Nucleus accumbens (tissue), 56 donors: ENCODE results near the gene EFCAB5.
"Not testable (repeated sequence)": the region's sequence is repeated elsewhere in the genome, so short reads cannot be mapped to it uniquely, and the experiment has no call there.

ENCODE experiments used
- DNase-seq, 56 donors: peaks; one replicate each; lab custom pipeline; 2025; lab: John Stamatoyannopoulos, UW

EFCAB5 gene

DNA sequence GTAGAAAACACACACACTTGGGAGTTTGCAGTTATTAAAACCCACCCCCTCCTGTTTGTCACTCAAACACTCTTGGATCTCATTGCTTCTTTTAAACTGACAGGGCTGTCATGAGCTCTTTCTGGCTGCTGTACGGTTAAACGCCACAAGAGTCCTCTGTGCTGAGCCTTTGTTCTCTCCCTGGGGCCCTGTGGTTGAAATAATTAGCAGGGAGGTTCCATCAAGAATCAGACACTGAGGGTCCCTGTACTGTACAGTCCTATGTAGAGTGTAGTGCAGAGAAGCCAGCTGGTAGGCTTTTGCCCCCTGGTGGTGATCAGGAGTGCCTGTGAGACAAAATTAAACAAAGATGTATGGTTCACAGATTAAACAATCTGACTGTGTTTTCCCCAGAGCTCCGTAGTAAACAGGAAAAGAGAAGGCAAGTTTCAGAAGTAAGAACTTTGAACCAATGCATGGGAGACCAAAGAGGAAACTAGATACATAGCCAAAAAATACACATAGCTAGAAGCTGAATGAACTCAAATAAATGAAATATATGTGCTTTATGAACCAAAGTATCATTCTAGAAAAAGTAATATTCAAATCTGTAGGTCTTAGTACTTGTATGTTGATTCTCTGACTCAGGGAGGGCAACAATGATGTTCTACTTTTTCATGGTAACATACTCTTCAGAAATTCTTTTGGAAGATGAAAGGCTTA is 10.1 kb upstream of the EFCAB5 start:
- DNase-seq: peak in 53 of 56 donors; percentile 10 to 91 (median 73)

DNA sequence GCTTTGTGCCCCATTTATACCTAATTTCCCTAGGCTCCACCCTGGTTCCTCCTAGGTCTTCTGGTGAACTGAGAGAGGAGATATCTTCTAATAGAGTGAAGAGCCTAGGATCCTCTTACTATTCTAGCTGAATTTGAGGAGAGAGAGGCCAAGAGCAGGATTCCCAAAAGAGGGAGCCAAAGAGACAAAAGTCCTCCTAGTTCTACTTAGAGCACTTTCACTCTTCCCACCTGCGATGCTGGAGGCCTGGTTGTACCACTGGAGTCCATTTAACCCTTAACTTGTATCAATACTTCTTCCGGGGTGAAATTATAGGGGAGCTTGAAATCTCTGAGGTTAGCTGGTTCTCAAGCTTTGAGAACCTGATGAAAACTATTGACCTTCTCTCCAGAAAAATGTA is 8.1 kb upstream of the EFCAB5 start:
- DNase-seq: peak in 4 of 56 donors; percentile 1 to 13 (median 8)

DNA sequence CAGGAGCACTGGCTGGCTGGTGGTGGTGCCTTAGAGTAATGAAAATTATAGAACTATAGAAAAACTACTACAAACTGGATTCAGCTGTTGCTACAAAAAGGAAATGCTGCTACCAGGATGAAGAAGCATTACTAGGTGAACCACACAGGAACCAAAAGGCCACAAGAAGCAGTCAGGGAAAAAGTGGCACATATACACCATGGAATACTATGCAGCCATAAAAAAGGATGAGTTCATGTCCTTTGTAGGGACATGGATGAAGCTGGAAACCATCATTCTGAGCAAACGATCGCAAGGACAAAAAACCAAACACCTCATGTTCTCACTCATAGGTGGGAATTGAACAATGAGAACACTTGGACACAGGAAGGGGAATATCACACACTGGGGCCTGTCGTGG is 5.5 kb upstream of the EFCAB5 start:
- DNase-seq: not testable (repeated sequence)

DNA sequence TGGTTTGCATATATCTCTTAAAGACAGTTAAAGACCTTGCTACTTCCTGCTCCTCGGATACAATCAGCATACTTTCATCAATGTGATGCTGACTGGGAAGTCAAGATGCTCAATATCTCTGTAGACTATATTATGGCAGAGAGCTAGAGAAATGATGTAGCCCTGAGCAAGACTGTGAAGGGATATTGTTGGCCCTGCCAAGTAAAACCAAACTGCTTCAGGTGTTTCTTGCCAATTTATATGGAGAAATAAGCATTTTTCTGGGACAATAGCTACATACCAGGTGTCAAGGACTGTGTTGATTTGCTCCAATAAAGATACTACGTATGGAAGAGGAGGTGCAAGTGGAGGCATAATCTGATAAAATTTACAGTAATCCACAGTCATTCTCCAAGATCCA is 4.7 kb upstream of the EFCAB5 start:
- no peak for DNase-seq

DNA sequence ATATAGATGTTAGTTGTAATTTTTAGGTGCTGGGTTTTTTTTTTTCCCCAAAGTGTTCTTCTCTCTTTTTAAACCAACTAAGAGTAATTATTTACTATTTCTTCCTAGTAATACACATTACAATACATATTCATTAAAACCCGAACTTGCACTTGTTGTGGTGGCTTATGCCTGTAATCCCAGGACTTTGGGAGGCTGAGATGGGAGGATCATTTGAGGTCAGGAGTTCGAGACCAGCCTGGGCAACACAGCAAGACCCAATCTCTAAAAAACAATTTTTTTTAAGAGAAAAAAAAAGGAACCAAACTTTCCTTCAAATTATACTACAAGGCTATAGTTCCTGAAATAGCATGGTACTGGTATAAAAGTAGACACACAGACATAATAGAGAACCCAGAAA is 3.8 kb downstream of the EFCAB5 start:
- DNase-seq: no peak

DNA sequence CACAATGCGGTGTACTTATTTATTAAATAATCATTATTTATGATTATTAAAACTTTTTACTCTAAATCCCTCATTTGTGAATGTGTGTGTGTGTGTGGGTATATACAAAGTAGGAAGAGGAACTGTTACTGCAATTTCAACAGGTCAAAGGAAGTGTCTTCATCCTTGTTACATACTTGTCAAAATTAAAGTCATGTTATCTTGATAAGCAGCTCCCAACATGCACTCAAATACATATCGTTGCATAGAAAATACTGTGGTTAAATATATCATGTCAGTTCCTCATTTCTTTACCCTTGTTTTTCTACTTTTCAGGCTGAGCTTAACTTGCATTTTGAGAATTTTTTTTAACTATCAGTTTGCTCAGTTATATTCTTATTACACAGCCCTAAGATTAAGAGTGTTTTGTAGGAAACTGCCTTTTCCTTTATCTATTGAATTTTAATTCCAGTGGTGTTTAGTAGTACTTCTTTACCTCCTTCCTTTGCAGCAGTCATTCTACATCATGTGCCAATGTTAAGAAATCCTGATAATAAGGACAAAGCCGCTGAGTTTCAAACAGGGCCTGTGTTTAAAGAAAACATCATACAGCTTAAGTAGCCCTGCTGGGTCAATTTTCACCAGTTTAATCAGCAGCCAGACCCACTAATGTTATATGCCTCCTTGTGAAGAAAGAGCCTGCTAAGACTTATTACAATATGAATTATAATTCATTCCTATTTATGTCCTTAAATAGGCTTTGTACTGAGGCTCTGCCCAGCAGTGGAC is 7.2 kb downstream of the EFCAB5 start:
- no peak for DNase-seq

DNA sequence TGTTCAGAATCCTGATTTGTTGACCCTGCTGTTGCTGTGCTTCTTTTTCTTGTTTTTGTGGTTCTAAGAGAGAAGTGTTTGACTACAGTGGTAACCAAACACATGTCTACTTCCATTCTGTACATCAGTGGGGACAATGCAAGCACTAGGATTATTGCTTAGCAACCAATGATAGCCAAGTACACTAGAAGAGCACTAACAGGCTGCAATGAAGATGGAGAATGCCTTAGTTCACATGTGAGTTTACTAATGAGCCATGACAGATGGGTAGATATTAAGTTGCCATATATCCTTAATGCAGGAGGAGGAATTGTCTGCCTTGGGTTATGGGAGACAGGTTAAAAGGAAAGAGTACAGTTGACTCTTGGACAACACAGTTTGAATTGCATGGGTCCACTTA is 8.3 kb downstream of the EFCAB5 start:
- no peak for DNase-seq

DNA sequence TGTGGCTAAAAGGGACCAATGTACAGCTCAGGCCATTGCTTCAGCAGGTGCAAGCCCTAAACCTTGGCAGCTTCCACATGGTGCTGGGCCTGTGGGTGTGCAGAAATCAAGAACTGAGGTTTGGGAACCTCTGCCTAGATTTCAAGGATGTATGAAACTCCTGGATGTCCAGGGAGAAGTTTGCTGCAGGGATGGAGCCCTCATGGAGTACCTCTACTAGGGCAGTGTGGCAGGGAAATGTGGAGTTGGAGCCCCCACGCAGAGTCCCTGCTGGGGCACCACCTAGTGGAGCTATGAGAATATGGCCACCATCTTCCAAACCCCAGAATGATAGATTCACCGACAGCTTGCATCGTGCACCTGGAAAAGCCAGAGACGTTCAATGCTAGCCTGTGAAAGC is 13.0 kb downstream of the EFCAB5 start:
- DNase-seq: no peak

DNA sequence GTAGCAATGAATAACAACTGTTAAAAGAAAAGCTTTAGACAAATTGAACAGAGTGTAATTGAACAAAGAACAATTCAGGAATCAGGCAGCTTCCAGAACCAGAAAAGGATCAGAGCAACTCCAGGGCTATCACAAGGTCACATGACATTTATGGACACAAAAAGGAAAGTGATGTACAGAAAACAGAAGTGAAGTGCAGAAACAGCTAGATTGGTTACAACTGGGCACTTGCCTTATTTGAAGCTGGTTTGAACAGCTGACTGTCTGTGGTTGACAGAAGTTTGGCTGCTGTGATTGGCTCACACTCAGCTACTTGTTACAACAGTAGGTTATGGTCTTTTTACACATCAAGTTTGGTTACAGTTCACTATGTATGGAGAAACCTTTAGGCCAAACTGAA is 14.8 kb downstream of the EFCAB5 start:
- no peak for DNase-seq

DNA sequence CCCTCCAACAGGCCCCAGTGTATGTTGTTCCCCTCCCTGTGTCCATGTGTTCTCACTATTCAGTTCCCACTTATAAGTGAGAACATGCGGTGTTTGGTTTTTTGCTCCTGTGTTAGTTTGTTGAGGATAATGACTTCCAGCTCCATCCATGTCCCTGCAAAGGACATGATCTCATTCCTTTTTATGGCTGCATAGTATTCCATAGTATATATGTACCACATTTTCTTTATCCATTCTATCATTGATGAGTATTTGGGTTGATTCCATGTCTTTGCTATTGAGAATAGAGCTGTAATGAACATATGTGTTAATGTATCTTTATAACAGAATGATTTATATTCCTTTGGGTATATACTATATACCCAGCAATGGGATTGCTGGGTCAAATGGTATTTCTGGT is 16.1 kb downstream of the EFCAB5 start:
- not testable (repeated sequence) for DNase-seq

DNA sequence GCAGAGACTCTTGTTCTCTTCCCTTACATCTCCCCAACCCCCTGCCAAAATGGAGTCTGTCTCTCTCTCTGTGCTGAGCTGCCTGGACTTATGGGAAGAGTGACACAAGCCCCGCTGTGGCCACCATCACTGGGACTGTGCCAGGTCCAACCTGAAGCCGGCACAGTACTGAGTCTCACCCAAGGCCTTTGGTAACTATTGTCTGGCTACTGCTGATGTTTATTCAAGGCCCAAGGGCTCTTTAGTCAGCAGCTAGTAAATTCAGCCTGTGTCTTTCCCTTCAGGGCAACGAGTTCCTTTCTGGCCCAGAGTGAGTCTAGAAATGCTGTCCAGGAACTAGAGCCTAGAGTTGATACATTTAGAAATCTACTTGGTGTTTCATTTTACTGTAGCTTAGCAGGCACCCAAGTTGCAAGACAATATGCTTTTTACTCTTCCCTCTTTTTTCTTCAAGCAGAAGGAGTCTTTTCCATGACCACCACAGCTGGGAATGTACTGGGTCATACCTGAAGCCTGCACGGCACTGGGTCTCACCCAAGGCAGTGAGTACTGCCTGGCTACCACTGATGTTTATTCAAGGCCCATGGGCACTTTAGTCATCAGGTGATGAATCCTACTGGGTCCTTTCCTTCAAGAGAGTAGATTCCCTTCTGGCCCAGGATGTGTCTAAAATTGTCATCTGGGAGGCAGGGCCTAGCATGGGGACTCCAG is 17.7 kb downstream of the EFCAB5 start:
- DNase-seq: no peak

DNA sequence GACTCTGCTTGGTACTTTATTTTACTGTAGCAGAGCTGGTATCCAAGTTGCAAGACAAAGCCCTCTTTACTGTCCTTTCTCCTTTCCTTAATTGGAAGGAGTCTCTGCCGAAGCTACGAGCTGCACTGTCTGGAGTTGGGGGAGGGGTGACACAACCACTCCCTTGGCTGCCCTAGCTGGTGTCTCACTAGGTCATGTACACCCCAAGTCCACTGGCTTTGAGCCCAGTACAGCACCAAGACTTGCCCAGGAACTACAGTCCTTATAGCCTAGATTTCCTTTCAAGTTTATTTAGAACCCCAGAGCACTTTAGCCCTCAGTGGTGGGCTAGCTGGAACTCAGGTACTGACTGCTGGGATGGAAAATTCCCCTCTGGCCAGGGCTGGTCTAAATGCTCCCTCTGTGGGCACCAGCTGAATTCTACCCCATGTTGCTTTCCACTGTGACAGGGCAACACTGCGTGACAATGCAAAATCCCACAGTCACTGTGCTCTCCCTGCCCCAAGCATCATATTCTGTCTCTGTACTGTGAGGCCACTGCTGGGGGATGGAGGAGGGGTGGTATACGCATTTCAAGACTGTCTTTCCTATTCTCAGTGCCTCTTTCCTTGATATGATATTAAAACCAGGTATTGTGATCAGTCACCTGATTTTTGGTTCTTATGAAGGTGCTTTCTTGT is 18.4 kb downstream of the EFCAB5 start:
- no peak for DNase-seq

DNA sequence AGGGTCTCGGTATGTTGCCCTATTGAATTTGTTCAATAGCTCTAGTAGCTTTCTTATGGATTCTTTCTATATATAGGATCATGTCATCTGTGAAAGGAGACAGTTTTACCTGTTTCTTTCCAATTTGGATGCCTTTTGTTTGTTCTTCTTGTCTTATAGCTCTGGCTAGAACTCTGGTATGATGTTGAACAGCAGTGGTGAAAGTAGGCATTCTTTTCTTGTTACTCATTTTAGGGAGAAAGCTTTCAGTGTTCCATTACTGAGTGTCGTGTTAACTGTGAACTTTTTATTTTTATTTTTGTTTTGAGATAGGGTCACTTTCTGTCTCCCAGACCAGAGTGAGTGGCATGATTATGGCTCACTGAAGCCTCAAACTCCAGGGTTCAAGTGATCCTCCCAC is 21.2 kb downstream of the EFCAB5 start:
- DNase-seq: no peak

DNA sequence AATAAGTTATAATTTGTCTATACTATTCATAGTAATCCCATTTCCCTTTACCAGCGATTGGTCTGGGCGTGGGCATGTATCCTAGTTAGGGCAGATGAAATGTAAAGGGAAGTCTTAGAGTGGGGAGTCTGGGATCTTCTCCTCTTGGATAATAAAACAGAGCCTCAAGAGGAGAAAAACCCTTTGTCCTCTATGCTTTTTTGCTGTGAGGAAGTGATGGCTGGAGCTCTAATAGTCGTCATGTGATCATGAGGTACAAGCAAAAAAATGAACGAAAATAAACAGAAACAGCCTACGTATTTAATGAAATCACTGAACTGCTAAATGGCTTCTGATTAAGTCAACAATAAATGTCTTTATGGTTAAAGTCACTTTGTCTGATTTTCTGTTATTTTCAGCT is 26.8 kb downstream of the EFCAB5 start:
- DNase-seq: no peak

DNA sequence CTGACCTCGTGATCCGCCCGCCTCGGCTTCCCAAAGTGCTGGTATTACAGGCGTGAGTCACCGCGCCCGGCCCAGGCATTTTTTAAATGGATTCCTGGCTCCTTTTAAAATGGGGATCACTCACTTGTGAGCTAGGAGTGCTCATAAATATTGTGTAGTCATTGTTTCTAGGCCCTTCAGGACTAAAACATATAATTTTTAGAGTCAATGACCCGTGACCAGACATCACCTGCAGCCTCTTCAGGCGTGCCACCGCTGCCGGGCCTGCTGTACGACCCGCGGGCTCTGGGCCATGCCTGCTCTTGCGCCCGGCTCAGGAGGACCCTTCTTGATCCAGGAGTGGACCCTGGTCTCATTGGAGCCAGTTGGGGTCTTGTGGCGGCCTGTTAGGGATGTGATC is 30.8 kb downstream of the EFCAB5 start:
- no peak for DNase-seq

DNA sequence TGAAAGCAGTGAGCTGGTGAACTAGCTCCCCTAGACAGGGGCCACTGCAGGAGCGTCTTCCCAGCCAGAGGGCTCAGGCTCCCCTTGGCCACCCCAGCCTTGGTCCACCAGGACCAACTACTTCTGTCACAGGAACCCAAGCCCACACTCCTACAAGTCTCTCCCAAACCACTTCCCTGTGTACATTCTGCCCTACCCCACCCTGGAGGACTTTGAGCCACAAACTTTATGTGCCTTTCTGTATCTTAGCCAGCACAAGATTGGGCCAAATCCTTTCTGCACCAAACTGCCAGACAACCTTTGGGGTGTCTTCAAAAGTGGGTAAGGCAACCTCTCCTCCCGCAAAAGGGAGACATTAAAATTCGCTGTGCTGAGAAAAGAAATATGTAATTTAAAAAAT is 31.6 kb downstream of the EFCAB5 start:
- DNase-seq: no peak

DNA sequence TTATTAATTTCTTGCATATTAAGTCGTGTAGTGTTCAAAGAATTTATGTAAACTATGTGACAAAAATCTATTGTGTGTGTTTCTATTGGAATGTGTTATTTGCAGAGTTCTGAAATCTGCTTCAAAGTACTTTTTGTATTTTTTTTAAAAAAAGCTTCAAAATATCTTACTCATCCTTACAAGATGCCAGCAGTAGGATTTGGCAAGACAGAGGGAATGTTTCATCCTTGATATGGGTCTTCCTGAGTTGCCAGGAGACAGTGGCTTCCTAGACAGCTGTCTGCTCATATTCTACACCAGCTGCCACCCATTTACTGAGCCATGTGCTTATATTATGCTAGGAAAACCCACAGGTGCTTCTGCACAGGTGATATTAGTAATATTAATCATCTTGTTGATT is 36.4 kb downstream of the EFCAB5 start:
- DNase-seq: peak in 1 of 56 donors; percentile 1

DNA sequence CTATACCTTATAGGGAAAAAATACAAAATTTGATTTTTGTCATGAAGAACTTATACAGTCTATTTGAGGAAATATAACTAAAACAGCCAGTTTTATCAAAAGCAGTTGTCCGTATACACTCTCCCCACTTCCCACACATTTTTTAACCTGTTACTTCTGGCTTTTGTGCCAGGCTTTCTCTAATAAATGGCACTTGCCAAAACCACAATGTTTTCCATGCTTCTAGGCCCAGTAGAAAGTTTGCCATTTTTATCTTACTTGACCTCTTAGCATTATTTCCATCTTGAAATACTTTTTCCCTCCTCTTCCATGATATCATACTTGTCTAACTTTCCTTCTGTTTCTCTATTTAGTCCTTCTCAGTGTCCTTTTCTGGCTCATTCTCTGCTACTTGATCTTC is 38.8 kb downstream of the EFCAB5 start:
- DNase-seq: no peak

DNA sequence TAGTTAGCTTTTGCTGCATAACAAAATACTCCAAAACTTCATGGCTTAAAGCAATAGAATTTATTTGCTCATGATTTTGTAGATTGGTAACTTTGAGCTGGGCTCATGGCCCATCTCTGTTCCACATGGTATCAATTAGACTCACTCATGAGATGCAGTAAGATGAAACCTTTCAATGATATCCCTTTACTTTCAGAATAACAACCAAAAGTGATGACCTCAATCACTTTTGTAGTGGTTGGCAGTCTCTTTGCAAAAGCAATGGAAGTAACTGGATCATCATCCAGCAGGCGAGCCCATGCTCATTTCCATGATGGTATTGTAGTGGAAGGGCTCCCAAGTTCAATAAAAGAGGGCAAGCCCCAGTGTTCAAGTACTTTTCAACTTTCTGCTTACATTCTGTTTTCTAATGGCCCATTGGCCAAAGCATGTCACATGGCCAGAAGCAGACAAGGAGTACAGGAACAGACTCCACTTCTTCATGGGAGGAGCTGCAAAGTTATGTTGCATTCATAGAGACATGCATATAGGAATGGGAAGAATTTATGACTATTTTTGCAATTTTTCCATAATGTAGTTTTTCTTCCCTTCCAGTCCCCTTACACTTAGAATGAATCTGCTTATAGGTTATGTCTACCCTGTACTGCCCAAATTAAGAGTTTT is 41.7 kb downstream of the EFCAB5 start:
- no peak for DNase-seq

DNA sequence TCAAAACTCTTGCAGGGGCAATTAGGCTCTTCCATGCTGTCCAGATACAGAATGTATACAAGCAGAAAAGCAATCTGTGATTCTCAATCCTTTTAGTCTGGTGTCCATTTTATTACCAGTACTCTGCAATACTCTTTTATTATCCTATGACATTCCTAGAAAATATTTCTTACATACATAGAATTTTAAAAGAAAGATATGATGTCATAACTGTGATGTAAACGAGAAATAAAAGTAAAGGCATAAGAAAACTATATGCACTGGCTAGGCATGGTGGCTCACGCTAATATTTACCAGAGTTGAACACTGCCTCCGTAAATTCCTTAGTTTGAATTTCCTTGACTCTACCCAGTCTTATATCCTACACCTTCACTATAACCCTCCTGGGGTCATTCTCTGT is 55.0 kb downstream of the EFCAB5 start:
- DNase-seq: no peak
